ENCODE measurements around the gene TNP2.

- TF ChIP-seq CTCF (IDR thresholded peaks at IDR 0.05 in 4 of 5, conservative IDR thresholded peaks at IDR 0.05 in 1 of 5) (no peak), POLR2A (IDR thresholded peaks at IDR 0.05) (no peak)
Observed at GRCh38 chr16:11240636-11241473, 28.3 kb downstream of the TNP2 start.
